LNCAP (cell line): ENCODE results near the gene TACR2.
A peak's percentile ranks its signal among the peaks of the same experiment; 100 is the strongest.

Source experiments
- TF ChIP-seq, protein P1 (sequence below): fragments of 450-650 bp; IDR thresholded peaks from 2 replicates; pipeline ENCODE4 v1.5.1; 2017; ENCODE audit warnings: mild to moderate bottlenecking

Gene TACR2

GRCh38 chr10:69409176-69409495 is 7.6 kb downstream of the TACR2 start:
- TF ChIP-seq, protein P1, sequence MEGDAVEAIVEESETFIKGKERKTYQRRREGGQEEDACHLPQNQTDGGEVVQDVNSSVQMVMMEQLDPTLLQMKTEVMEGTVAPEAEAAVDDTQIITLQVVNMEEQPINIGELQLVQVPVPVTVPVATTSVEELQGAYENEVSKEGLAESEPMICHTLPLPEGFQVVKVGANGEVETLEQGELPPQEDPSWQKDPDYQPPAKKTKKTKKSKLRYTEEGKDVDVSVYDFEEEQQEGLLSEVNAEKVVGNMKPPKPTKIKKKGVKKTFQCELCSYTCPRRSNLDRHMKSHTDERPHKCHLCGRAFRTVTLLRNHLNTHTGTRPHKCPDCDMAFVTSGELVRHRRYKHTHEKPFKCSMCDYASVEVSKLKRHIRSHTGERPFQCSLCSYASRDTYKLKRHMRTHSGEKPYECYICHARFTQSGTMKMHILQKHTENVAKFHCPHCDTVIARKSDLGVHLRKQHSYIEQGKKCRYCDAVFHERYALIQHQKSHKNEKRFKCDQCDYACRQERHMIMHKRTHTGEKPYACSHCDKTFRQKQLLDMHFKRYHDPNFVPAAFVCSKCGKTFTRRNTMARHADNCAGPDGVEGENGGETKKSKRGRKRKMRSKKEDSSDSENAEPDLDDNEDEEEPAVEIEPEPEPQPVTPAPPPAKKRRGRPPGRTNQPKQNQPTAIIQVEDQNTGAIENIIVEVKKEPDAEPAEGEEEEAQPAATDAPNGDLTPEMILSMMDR: no peak

DNA sequence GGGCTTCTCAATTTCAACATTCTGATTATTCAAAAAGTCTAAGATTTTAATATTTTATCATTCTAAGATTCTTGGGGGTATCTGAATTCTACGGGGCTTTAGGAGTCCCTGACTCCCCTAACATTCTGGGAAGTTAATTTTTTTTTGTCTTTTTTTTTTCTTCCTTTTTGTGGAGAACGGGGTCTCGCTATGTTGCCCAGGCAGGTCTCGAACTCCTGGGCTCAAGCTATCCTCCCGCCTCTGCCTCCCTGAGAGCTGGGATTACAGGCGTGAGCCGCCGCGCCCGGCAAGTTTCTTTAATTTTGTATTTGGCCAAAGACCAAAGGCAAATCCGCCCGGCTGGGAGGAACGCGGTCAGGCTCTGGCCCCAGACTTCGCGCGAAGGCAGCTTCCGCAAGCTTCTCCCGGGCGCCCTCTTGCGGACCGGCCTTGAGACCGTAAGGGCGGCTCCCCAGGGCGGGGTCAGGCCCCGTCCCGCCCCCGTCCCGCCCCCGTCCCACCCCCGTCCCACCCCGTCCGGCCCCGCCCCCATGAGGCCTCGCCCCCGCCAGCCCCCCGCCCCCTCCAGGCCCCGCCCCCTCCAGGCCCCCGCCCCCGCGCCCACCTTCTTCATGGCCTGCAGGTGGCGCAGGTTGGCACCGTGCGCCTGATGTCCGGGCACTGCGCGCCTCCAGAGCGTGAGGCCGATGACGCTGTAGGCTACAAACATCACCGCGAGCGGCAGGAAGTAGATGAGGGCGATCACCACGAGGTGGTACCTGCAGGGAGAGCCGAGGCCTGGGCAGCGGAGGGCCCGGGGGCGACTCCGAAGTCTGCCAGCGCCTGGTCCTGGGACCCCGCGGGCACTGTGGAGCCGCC is 8.2 kb downstream of the TACR2 start:
- TF ChIP-seq, protein P1: peak; percentile 62

GRCh38 chr10:69407621-69408301 is 9.0 kb downstream of the TACR2 start:
- TF ChIP-seq, protein P1: peak; percentile 54

GRCh38 chr10:69406816-69407580 is 9.7 kb downstream of the TACR2 start:
- TF ChIP-seq, protein P1: no peak

- TF ChIP-seq, protein P1: no peak
Observed at GRCh38 chr10:69406302-69406811, 10.4 kb downstream of the TACR2 start.

DNA sequence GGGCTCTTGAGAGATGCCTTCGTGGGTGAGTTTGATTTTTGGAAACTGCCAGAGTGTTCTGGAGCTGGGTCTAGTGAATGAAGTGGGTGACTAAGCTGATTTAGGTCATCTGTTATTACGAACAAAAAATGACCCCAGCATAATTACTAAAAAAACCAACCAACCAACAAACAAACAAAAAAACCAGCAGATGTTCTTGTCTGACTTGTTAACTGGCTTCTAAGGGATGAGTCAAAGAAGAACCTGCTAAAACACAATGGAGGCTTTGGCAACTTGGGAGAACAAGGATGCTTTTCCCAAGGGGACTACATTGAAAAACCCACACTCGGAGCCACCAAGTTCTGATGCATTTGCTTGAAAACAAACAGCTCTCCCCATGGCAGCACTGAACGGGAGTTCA is 11.5 kb downstream of the TACR2 start:
- TF ChIP-seq, protein P1: no peak

DNA sequence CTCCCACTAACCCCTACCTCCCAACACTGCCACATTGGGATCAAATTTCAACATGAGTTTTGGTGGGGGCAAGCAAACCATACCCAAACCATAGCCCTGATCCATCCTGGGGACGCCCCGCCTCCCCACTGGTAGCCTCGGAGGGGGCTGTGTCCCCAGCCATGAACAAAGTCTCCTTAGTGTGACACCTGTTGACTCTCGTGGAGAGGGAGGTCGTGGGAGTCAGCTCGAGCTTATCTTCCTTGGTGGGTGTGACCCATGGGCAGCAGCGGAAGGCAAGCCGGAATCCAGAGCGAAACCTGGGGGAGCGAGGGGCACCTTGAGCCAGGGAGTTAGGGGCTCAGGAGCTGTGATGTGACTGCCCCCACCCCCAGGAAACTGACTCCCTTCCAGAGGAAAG is 11.9 kb downstream of the TACR2 start:
- TF ChIP-seq, protein P1: no peak
